Loucy (cell line): ENCODE results near the gene HMOX2.

Source experiments
- H2AFZ ChIP-seq: fragments of 200-600 bp; sonication (generic); 2 replicates; pipeline ENCODE4 v1.6.0; 2016; ENCODE audit warnings: antibody characterized with exemption, mild to moderate bottlenecking, low read length, moderate library complexity
- H3F3A ChIP-seq: fragments of 200-600 bp; 2 replicates; pipeline ENCODE4 v1.6.0; 2016; ENCODE audit warnings: antibody characterized with exemption, low read depth, mild to moderate bottlenecking
- H3K27me3 ChIP-seq: fragments of 200-600 bp; sonication (generic); 2 replicates; pipeline ENCODE4 v1.6.1; 2014; ENCODE audit warnings: low read length, mild to moderate bottlenecking; ENCODE audit not compliant: insufficient read depth, poor library complexity, severe bottlenecking
- H3K36me3 ChIP-seq: fragments of 200-600 bp; sonication (generic); 2 replicates; pipeline ENCODE4 v1.6.1; 2016; ENCODE audit warnings: low read length; ENCODE audit not compliant: insufficient read depth
- H3K4me1 ChIP-seq: fragments of 200-600 bp; sonication (generic); 2 replicates; pipeline ENCODE4 v1.5.1; 2014; ENCODE audit warnings: low read length, mild to moderate bottlenecking; ENCODE audit not compliant: insufficient read depth, poor library complexity, severe bottlenecking
- H3K4me2 ChIP-seq: fragments of 200-600 bp; sonication (generic); 2 replicates; pipeline ENCODE4 v1.6.0; 2014; ENCODE audit warnings: antibody characterized with exemption, low read length, low read depth, mild to moderate bottlenecking; ENCODE audit not compliant: poor library complexity, severe bottlenecking
- H3K4me3 ChIP-seq: fragments of 200-600 bp; sonication (generic); 2 replicates; pipeline ENCODE4 v1.5.1; 2014; ENCODE audit warnings: low read length, mild to moderate bottlenecking, mixed read lengths; ENCODE audit not compliant: poor library complexity, severe bottlenecking
- H3K79me2 ChIP-seq: fragments of 200-600 bp; sonication (generic); 2 replicates; pipeline ENCODE4 v1.6.1; 2014; ENCODE audit warnings: low read length; ENCODE audit not compliant: insufficient read depth
- H3K9ac ChIP-seq: fragments of 200-600 bp; sonication (generic); 2 replicates; pipeline ENCODE4 v1.6.0; 2014; ENCODE audit warnings: mild to moderate bottlenecking, low read depth, low read length, moderate library complexity; ENCODE audit not compliant: poor library complexity, severe bottlenecking
- H3K9me2 ChIP-seq: fragments of 200-600 bp; sonication (generic); replicated peaks from 2 replicates; pipeline ENCODE4 v1.6.1; 2016; ENCODE audit warnings: low read depth, low read length, mixed read lengths
- H3K9me3 ChIP-seq: fragments of 200-600 bp; sonication (generic); 2 replicates; pipeline ENCODE4 v1.6.1; 2014; ENCODE audit warnings: mild to moderate bottlenecking, antibody characterized with exemption, low read length, low read depth; ENCODE audit not compliant: insufficient read depth
- H4K20me1 ChIP-seq: fragments of 200-600 bp; sonication (generic); 2 replicates; pipeline ENCODE4 v1.6.0; 2014; ENCODE audit warnings: antibody characterized with exemption, low read length, mild to moderate bottlenecking; ENCODE audit not compliant: insufficient read depth, poor library complexity, severe bottlenecking
- CTCF ChIP-seq: fragments of 200-600 bp; sonication (generic); conservative IDR thresholded peaks from 2 replicates; pipeline ENCODE4 v1.5.1; 2014; ENCODE audit warnings: mild to moderate bottlenecking, antibody characterized with exemption, low read length
- EZH2phosphoT487 ChIP-seq: fragments of 200-600 bp; IDR thresholded peaks from 2 replicates; pipeline ENCODE4 v1.6.1; 2018; ENCODE audit warnings: antibody characterized with exemption, mild to moderate bottlenecking, moderate library complexity, borderline replicate concordance

HMOX2 gene

GRCh38 chr16:4500272-4500671, 24.1 kb downstream of the HMOX2 start:
- Histone ChIP-seq H3K27me3 (no peaks in the 10 kb centered on the region), H3K9me2 (no peaks in the 10 kb centered on the region), H3K4me1 (no peaks in the 10 kb centered on the region), H3K4me3 (no peak overlapping the region), H4K20me1 (no peaks in the 10 kb centered on the region), H3K9ac (no peak overlapping the region), H3K4me2 (no peak overlapping the region), H3K36me3 (no peaks in the 10 kb centered on the region), H3K9me3 (no peaks in the 10 kb centered on the region), H3K79me2 (peaks cover 5% of the 10 kb centered on the region; the same call in 1 of the 2 replicates), H2AFZ (no peak overlapping the region), H3F3A (no peaks in the 10 kb centered on the region)
- TF ChIP-seq EZH2phosphoT487 (no peak), CTCF (no peak)

- H3K36me3 ChIP-seq = no peaks in the 10 kb centered on the region; the same call in 1 of the 2 replicates
- H4K20me1 ChIP-seq = no peaks in the 10 kb centered on the region
- H3K4me2 ChIP-seq = no peak overlapping the region
- no peaks in the 10 kb centered on the region for H3F3A ChIP-seq
- no peaks in the 10 kb centered on the region for H3K4me1 ChIP-seq
- no peak overlapping the region for H2AFZ ChIP-seq
- TF ChIP-seq EZH2phosphoT487 = no peak
- no peak for TF ChIP-seq CTCF
- H3K9me2 ChIP-seq = no peaks in the 10 kb centered on the region
- H3K9ac ChIP-seq = no peak overlapping the region
- no peaks in the 10 kb centered on the region for H3K27me3 ChIP-seq
- H3K79me2 ChIP-seq = peaks cover 5% of the 10 kb centered on the region; the same call in 1 of the 2 replicates
- no peak overlapping the region for H3K4me3 ChIP-seq
- H3K9me3 ChIP-seq = no peaks in the 10 kb centered on the region
These were observed 24.9 kb downstream of the HMOX2 start for GRCh38 chr16:4501071-4501478.

GRCh38 chr16:4505356-4506147, 29.4 kb downstream of the HMOX2 start:
- H3F3A ChIP-seq = no peaks in the 10 kb centered on the region
- no peaks in the 10 kb centered on the region for H3K4me1 ChIP-seq
- no peak overlapping the region for H3K4me2 ChIP-seq
- no peak overlapping the region for H2AFZ ChIP-seq
- peaks cover 5% of the 10 kb centered on the region; the same call in 1 of the 2 replicates for H3K79me2 ChIP-seq
- H3K9me2 ChIP-seq = no peaks in the 10 kb centered on the region
- no peak overlapping the region for H3K9ac ChIP-seq
- no peaks in the 10 kb centered on the region for H3K27me3 ChIP-seq
- TF ChIP-seq EZH2phosphoT487 (no peak), CTCF (no peak)
- H3K9me3 ChIP-seq = no peaks in the 10 kb centered on the region
- H3K36me3 ChIP-seq = peaks cover 22% of the 10 kb centered on the region; the same call in 1 of the 2 replicates
- H3K4me3 ChIP-seq = no peak overlapping the region
- no peaks in the 10 kb centered on the region for H4K20me1 ChIP-seq
